Epithelial cell of esophagus (primary cell): Measurements from ENCODE around the gene PGD.
"Not testable (repeated sequence)": the region's sequence is repeated elsewhere in the genome, so short reads cannot be mapped to it uniquely, and the experiment has no call there.

Experiments
- DNase-seq: peaks from one replicate; pipeline ENCODE4 v3.0.0; 2010; ENCODE audit warnings: low read depth
- H3K4me3 ChIP-seq: 2 replicates; pipeline ENCODE4 v1.5.1; 2011; ENCODE audit warnings: mild to moderate bottlenecking, low read length, control low read depth
- CTCF ChIP-seq: IDR thresholded peaks from 2 replicates; pipeline ENCODE4 v1.5.1; 2011; ENCODE audit warnings: low read depth, mild to moderate bottlenecking, low read length, control low read depth, inconsistent platforms; ENCODE audit not compliant: insufficient read depth; ENCODE audit errors: missing control alignments

PGD gene

DNA sequence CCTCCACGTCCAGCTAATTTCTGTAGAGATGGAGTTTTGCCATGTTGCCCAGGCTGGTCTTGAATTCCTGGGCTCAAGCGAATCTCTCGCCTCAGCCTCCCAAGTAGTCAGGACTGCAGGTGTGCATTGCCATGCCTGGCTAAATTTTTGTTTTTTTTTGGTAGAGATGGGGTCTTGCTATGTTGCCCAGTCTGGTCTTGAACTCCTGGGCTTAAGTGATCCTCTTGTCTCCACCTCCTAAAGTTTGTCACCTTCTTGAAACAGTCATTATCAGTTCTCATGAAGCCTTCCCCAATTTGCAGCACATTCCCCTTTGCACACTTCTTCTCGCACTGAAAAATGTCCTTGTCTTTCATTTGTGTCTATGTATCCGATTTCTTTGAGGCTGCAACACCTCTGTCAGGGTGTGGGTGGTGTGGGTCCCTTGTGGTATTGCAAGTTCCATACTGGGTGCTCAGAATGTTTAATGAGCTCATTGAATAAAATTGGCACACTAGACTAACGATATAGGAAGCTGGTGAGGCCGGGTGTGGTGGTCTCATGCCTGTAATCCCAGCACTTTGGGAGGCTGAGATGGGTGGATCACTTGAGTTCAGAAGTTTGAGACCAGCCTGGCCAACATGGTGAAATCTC lies 48.0 kb downstream of the PGD start:
- H3K4me3 ChIP-seq = no peak overlapping the region
- no peak for DNase-seq
- no peak for TF ChIP-seq CTCF

DNA sequence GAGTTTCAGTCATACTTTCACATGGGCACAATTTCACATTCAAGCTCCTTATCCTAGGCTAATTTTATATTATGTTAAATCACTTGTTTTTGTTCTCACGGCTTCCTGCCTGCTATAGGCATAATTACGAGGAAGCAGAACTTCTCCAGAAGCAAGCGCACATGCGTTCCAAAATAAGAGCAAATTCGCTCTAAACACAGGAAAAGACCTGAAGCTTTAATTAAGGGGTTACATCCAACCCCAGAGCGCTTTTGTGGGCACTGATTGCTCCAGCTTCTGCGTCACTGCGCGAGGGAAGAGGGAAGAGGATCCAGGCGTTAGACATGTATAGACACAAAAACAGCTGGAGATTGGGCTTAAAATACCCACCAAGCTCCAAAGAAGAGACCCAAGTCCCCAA lies 50.9 kb downstream of the PGD start, which contains the start of gene CORT:
Gene CORT (plus strand): TSS at position 281 of the 400 bp plus-strand sequence. CDS start 193 bp downstream, outside the sequence.
- H3K4me3 ChIP-seq = no peak within 1 kb of the TSS
- no peak for TF ChIP-seq CTCF
- no peak for DNase-seq

DNA sequence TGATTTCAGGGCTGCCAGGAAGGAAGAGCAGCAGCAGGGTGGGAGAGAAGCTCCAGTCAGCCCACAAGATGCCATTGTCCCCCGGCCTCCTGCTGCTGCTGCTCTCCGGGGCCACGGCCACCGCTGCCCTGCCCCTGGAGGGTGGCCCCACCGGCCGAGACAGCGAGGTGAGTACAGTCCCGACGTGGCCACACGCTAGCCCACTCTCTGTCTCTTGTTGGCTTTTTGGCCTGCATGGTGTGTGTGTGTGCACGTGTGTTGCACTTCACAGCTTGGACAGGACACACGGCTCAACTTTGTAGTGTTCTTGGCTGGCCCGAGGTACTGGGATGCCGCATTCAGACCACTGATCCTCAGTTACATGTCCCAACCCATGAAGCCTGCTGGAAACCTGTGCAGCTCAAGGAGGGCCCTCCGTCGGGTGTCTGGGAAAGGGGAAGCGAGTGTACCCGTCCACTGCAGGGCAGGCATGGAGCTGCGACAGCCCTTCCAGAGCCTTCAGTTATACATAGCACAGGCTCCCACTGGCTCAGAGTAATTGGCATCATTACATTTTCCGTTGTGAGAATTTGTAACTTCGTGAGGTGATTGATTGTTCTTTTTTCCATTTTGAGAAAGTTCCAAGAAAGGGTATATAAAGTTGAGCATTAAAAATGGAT lies 51.4 kb downstream of the PGD start:
- TF ChIP-seq CTCF = no peak
- no peak for DNase-seq
- no peak overlapping the region for H3K4me3 ChIP-seq

- TF ChIP-seq CTCF = no peak
- H3K4me3 ChIP-seq = no peak overlapping the region
- no peak for DNase-seq
These were observed 52.0 kb downstream of the PGD start for GRCh38 chr1:10450836-10451235.

GRCh38 chr1:10451287-10451686 lies 52.4 kb downstream of the PGD start:
- no peak overlapping the region for H3K4me3 ChIP-seq
- TF ChIP-seq CTCF = no peak
- DNase-seq = no peak

DNA sequence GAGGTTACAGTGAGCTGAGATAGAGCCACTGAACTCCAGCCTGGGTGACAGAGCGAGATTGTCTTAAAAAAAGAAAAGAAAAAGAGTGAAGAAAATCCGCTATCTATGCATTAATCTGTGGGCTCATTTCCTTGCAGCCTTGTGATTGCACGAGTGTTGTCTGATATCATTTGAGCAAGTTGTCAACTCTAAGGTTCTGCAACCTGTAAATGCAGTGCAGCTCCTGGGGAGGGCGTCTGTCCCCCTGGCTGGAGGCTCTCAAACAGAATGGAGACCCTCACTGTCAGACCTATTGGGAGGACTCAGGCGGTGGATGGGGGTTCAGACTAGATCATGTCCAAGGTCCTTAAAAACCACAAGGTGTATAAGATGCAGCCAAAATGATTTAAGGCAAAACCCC lies 57.2 kb downstream of the PGD start:
- no peak for TF ChIP-seq CTCF
- H3K4me3 ChIP-seq = no peak overlapping the region
- no peak for DNase-seq

GRCh38 chr1:10456661-10457060 lies 57.8 kb downstream of the PGD start:
- no peak for TF ChIP-seq CTCF
- no peak overlapping the region for H3K4me3 ChIP-seq
- peak; percentile 78 for DNase-seq

DNA sequence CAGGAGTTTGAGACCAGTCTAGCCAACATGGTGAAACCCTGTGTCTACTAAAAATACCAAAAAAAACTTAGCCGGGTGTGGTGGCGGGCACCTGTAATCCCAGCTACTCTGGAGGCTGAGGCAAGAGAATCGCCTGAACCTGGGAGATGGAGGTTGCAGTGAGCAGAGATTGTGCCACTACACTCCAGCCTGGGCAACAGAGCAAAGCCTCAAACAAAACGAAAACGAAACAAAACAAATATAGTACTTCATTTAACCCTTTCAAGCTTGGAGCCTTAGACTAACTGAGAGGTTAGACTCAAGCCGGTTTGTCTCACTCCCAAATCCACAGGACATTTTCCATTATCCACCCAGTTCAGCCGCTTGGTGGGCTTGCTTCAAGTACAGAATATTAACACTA lies 58.6 kb downstream of the PGD start:
- DNase-seq, H3K4me3 ChIP-seq: not testable (repeated sequence)
